HCT116 (cell line): ENCODE results near the gene AGPS.
"Not testable (repeated sequence)": the region's sequence is repeated elsewhere in the genome, so short reads cannot be mapped to it uniquely, and the experiment has no call there.

Experiments used
- EZH2 ChIP-seq: fragments of 200-600 bp; sonication (generic); IDR thresholded peaks from 2 replicates; pipeline ENCODE4 v1.6.1; 2017; ENCODE audit warnings: antibody characterized with exemption, mixed run types
- POLR2A ChIP-seq: IDR thresholded peaks from 2 replicates; pipeline ENCODE4 v1.7.0; 2011; ENCODE audit warnings: borderline replicate concordance; ENCODE audit not compliant: insufficient read depth, insufficient read length; ENCODE audit errors: extremely low read depth
- RAD21 ChIP-seq: IDR thresholded peaks from 2 replicates; pipeline ENCODE4 v1.6.1; 2012; ENCODE audit warnings: low read depth, mild to moderate bottlenecking
- SIN3A ChIP-seq: IDR thresholded peaks from 2 replicates; pipeline ENCODE4 v1.6.1; 2012; ENCODE audit warnings: low read depth
- TF ChIP-seq, protein P1 (sequence below), 3 experiments: fragments of 200-600 bp in 1 of 3; sonication (generic) in 1 of 3; IDR thresholded peaks in 2 of 3; conservative IDR thresholded peaks in 1 of 3; 2 replicates each; pipeline ENCODE4 v1.5.1; 2012 to 2017; ENCODE audit warnings: low read depth in 2 of 3, low read length in 2 of 3, antibody characterized with exemption in 1 of 3, borderline replicate concordance in 1 of 3, control low read depth in 1 of 3, mild to moderate bottlenecking in 1 of 3, mixed read lengths in 1 of 3, mixed run types in 1 of 3, moderate library complexity in 1 of 3; ENCODE audit not compliant: insufficient read depth in 1 of 3

DNA sequence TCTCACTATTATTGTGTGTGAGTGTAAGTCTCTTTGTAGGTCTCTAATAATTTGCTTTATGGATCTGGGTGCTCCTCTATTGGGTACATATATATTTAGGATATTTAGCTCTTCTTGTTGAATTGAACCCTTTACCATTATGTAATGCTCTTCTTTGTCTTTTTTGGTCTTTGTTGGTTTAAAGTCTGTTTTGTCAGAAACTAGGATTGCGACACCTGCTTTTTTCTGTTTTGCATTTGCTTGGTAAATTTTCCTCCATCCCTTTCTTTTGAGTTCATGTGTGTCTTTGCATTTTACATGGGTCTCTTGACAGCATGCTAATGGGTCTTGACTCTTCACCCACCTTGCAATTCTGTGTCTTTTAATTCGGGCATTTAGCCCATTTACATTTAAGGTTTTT lies 35.4 kb downstream of the AGPS start:
- TF ChIP-seq EZH2, POLR2A, SIN3A, RAD21: not testable (repeated sequence)
- TF ChIP-seq, protein P1, sequence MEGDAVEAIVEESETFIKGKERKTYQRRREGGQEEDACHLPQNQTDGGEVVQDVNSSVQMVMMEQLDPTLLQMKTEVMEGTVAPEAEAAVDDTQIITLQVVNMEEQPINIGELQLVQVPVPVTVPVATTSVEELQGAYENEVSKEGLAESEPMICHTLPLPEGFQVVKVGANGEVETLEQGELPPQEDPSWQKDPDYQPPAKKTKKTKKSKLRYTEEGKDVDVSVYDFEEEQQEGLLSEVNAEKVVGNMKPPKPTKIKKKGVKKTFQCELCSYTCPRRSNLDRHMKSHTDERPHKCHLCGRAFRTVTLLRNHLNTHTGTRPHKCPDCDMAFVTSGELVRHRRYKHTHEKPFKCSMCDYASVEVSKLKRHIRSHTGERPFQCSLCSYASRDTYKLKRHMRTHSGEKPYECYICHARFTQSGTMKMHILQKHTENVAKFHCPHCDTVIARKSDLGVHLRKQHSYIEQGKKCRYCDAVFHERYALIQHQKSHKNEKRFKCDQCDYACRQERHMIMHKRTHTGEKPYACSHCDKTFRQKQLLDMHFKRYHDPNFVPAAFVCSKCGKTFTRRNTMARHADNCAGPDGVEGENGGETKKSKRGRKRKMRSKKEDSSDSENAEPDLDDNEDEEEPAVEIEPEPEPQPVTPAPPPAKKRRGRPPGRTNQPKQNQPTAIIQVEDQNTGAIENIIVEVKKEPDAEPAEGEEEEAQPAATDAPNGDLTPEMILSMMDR (IDR thresholded peaks at IDR 0.05 in 2 of 3, conservative IDR thresholded peaks at IDR 0.05 in 1 of 3; ENCODE audit: borderline replicate concordance in 1 of 3, insufficient read depth in 1 of 3, low read depth in 2 of 3, low read length in 2 of 3), result not testable (repeated sequence)
